Gastroesophageal sphincter (tissue), 4 donors: ENCODE measurements around the gene POLR1F. TPM values are rescaled to one million over a fixed set of nuclear protein-coding genes. Genes with fewer than 3 reads are reported as not detected.

Experiments
- ATAC-seq: fragments of 150-250 bp; one replicate; pipeline ENCODE4 v1.9.1; 2016; ENCODE audit warnings: mild to moderate bottlenecking, moderate library complexity
- H3K27ac ChIP-seq, 4 donors: fragments of 200-600 bp; sonication (generic) in 3 of 4; 1 replicate in 3 of 4; 2 replicates in 1 of 4; pipeline ENCODE4 v1.5.1; 2016 to 2019
- H3K27me3 ChIP-seq: fragments of 200-600 bp; sonication (generic); one replicate; pipeline ENCODE4 v1.5.1; 2019
- H3K36me3 ChIP-seq, 2 donors: fragments of 200-600 bp; sonication (generic); one replicate each; pipeline ENCODE4 v1.5.1; 2019; ENCODE audit warnings: control low read depth in 1 of 2
- H3K4me1 ChIP-seq, 3 donors: fragments of 200-600 bp; sonication (generic); 1 replicate in 2 of 3; 2 replicates in 1 of 3; pipeline ENCODE4 v1.5.1; 2016 to 2019; ENCODE audit warnings: control low read depth in 2 of 3
- H3K4me3 ChIP-seq, 2 donors: fragments of 200-600 bp; sonication (generic); one replicate each; pipeline ENCODE4 v1.5.1; 2019; ENCODE audit warnings: mild to moderate bottlenecking in 1 of 2, moderate library complexity in 1 of 2
- H3K9me3 ChIP-seq, 3 donors: fragments of 200-600 bp; sonication (generic); one replicate each; pipeline ENCODE4 v1.5.1; 2017 to 2019; ENCODE audit warnings: control low read depth in 2 of 3
- CTCF ChIP-seq, 4 experiments: fragments of 200-600 bp in 2 of 4; fragments of 450-650 bp in 2 of 4; sonication (generic) in 1 of 4; IDR thresholded peaks; one replicate each; pipeline ENCODE4 v1.5.1; 2017 to 2019; ENCODE audit warnings: antibody characterized with exemption in 4 of 4, mild to moderate bottlenecking in 2 of 4, moderate library complexity in 2 of 4
- EP300 ChIP-seq: sonication (generic); formaldehyde crosslinking; IDR thresholded peaks from one replicate; pipeline ENCODE4 v1.6.1; 2017; ENCODE audit warnings: antibody characterized with exemption, mild to moderate bottlenecking
- POLR2A ChIP-seq, 2 donors: fragments of 450-650 bp; IDR thresholded peaks; one replicate each; pipeline ENCODE4 v1.6.1; 2017; ENCODE audit warnings: antibody characterized with exemption in 2 of 2, mild to moderate bottlenecking in 2 of 2, moderate library complexity in 1 of 2
- POLR2AphosphoS5 ChIP-seq: sonication (generic); formaldehyde crosslinking; IDR thresholded peaks from one replicate; pipeline ENCODE4 v1.6.1; 2017; ENCODE audit warnings: antibody characterized with exemption
- WGBS, 2 donors: methylation state at CpG; one replicate each; pipeline ENCODE4 v1.1.5; 2018; ENCODE audit warnings: low coverage in 1 of 2; 5-methylcytosine and 5-hydroxymethylcytosine counted together
- total RNA-seq, 4 donors: library from RNA; depleted of rRNA; stranded (reverse); fragments of >200 nt; gene quantifications; one replicate each; pipeline ENCODE4 v1.1.0, GENCODE V29; 2016

POLR1F gene
- total RNA-seq, 4 donors from 2014 or later: 12.8 to 35.4 (median 20.4) TPM

GRCh38 chr7:19713676-19714075 is 4.8 kb upstream of the POLR1F start:
- H3K4me3 ChIP-seq: no peak overlapping the region
- peaks cover 0 to 9% (median 4%) of the 10 kb centered on the region in 3 donors for H3K4me1 ChIP-seq
- no peaks in the 10 kb centered on the region for H3K36me3 ChIP-seq
- H3K9me3 ChIP-seq: no peaks in the 10 kb centered on the region
- H3K27me3 ChIP-seq: no peaks in the 10 kb centered on the region
- no peak overlapping the region for H3K27ac ChIP-seq
- 15 to 29% methylated on average over 1 of the region's 1 CpG for WGBS, 2 donors
- TF ChIP-seq EP300: no peak
- TF ChIP-seq POLR2AphosphoS5: no peak
- peak; percentile 34 to 63 (median 52) for TF ChIP-seq CTCF (IDR thresholded peaks at IDR 0.05)
- ATAC-seq: no peak

- no peaks in the 10 kb centered on the region for H3K27me3 ChIP-seq
- H3K4me1 ChIP-seq: peaks cover 6 to 38% (median 19%) of the 10 kb centered on the region in 3 donors
- peak; percentile 8 for ATAC-seq
- peak overlapping the region in 3 of 4 donors; percentile 80 to 85 (median 81) for H3K27ac ChIP-seq
- H3K9me3 ChIP-seq: no peaks in the 10 kb centered on the region
- WGBS, 2 donors: 45 to 48% methylated on average over 6 of the region's 6 CpGs
- peak overlapping the region in 1 of 2 donors; percentile 82 for H3K4me3 ChIP-seq
- TF ChIP-seq POLR2A (IDR thresholded peaks at IDR 0.05) (no peak), EP300 (no peak), POLR2AphosphoS5 (no peak), CTCF (IDR thresholded peaks at IDR 0.05) (no peak)
- no peaks in the 10 kb centered on the region for H3K36me3 ChIP-seq
Measured at GRCh38 chr7:19709249-19709578, 377 bp upstream of the POLR1F start.

GRCh38 chr7:19707240-19707639 is 1.6 kb downstream of the POLR1F start:
- TF ChIP-seq CTCF (IDR thresholded peaks at IDR 0.05) (no peak), POLR2AphosphoS5 (no peak), EP300 (no peak), POLR2A (IDR thresholded peaks at IDR 0.05) (no peak)
- H3K36me3 ChIP-seq: peaks cover 0 to 17% of the 10 kb centered on the region in 2 donors
- ATAC-seq: no peak
- no peak overlapping the region for H3K27ac ChIP-seq
- no peaks in the 10 kb centered on the region for H3K9me3 ChIP-seq
- H3K27me3 ChIP-seq: no peaks in the 10 kb centered on the region
- no peak overlapping the region for H3K4me3 ChIP-seq
- peaks cover 6 to 38% (median 19%) of the 10 kb centered on the region in 3 donors for H3K4me1 ChIP-seq
- WGBS, 2 donors: 67 to 69% methylated on average over 2 to 3 of the region's 3 CpGs

GRCh38 chr7:19705663-19706062 is 3.2 kb downstream of the POLR1F start:
- Histone ChIP-seq H3K27ac (no peak overlapping the region), H3K36me3 (peaks cover 0 to 26% of the 10 kb centered on the region in 2 donors), H3K4me1 (peaks cover 6 to 41% (median 19%) of the 10 kb centered on the region in 3 donors), H3K4me3 (no peak overlapping the region), H3K27me3 (no peaks in the 10 kb centered on the region), H3K9me3 (no peaks in the 10 kb centered on the region)
- 83 to 94% methylated on average over 1 to 2 of the region's 2 CpGs for WGBS, 2 donors
- ATAC-seq: no peak
- TF ChIP-seq POLR2AphosphoS5 (no peak), EP300 (no peak), POLR2A (IDR thresholded peaks at IDR 0.05) (no peak), CTCF (IDR thresholded peaks at IDR 0.05) (no peak)

- no peaks in the 10 kb centered on the region for H3K27me3 ChIP-seq
- no peak for ATAC-seq
- no peak overlapping the region for H3K4me3 ChIP-seq
- WGBS, 2 donors: 79 to 84% methylated on average over 3 to 4 of the region's 4 CpGs
- TF ChIP-seq POLR2AphosphoS5: no peak
- no peak for TF ChIP-seq CTCF (IDR thresholded peaks at IDR 0.05)
- no peak for TF ChIP-seq POLR2A (IDR thresholded peaks at IDR 0.05)
- no peak for TF ChIP-seq EP300
- H3K27ac ChIP-seq: no peak overlapping the region
- H3K4me1 ChIP-seq: peaks cover 0 to 20% (median 0%) of the 10 kb centered on the region in 3 donors
- H3K36me3 ChIP-seq: peaks cover 0 to 46% of the 10 kb centered on the region in 2 donors
- no peaks in the 10 kb centered on the region for H3K9me3 ChIP-seq
Measured at GRCh38 chr7:19701471-19701870, 7.4 kb downstream of the POLR1F start.
